Caco-2 (cell line): ENCODE results near the gene SFTPB. TPM values are rescaled to one million over a fixed set of nuclear protein-coding genes. Genes with fewer than 3 reads are reported as not detected.

Experiments
- Bru-seq: library from RNA; stranded (reverse); fragments of 400-500 nt; gene quantifications from one replicate; lab custom pipeline; 2021; lab: Mats Ljungman, UMichigan
- BruChase-seq, 2 experiments: library from RNA; stranded (reverse); fragments of 400-500 nt; gene quantifications; one replicate each; lab custom pipeline; 2021; lab: Mats Ljungman, UMichigan
- BruUV-seq: library from RNA; stranded (reverse); fragments of 400-500 nt; replicated peaks from 2 replicates; lab custom pipeline; 2021; lab: Mats Ljungman, UMichigan
- CTCF ChIA-PET: fragments of 300-600 bp; sonication (Branson Sonifier 250); formaldehyde crosslinking; loops from one replicate; lab custom pipeline; 2022; ENCODE audit warnings: antibody characterized with exemption; lab: Charles Lee
- POLR2A ChIA-PET: fragments of 300-600 bp; sonication (Branson Sonifier 250); formaldehyde crosslinking; loops from one replicate; lab custom pipeline; 2022; ENCODE audit warnings: antibody characterized with exemption; lab: Charles Lee
- DNase-seq, 2 experiments: peaks; one replicate each; pipeline versions ENCODE4 v3.0.0 to v3.0.0-alpha.2; 2020 to 2022
- H3K27me3 ChIP-seq: replicated peaks from 2 replicates; pipeline ENCODE4 v1.6.0; 2011; ENCODE audit warnings: low read length; ENCODE audit not compliant: control insufficient read depth, insufficient read depth
- H3K36me3 ChIP-seq: 2 replicates; pipeline ENCODE4 v1.5.1; 2011; ENCODE audit warnings: low read length; ENCODE audit not compliant: control insufficient read depth, insufficient read depth
- H3K4me1 ChIP-seq: fragments of 250-450 bp; sonication (Bioruptor Pico); 2 replicates; pipeline ENCODE4 v1.5.1; 2020; ENCODE audit warnings: mild to moderate bottlenecking
- H3K4me3 ChIP-seq: 2 replicates; pipeline ENCODE4 v1.5.1; 2011; ENCODE audit warnings: low read depth, mild to moderate bottlenecking, control low read depth, low read length
- H3K9me3 ChIP-seq: fragments of 250-450 bp; sonication (Bioruptor Pico); 2 replicates; pipeline ENCODE4 v1.5.1; 2020; ENCODE audit warnings: mild to moderate bottlenecking, moderate library complexity
- H3K27ac Mint-ChIP-seq: one replicate; pipeline ENCODE4 v1.8.0; 2022; ENCODE audit warnings: mixed read lengths; ENCODE audit not compliant: unreplicated experiment
- H3K27me3 Mint-ChIP-seq: one replicate; pipeline ENCODE4 v1.8.0; 2022; ENCODE audit warnings: mixed read lengths; ENCODE audit not compliant: insufficient read depth, unreplicated experiment
- H3K36me3 Mint-ChIP-seq: one replicate; pipeline ENCODE4 v1.8.0; 2022; ENCODE audit warnings: mild to moderate bottlenecking, mixed read lengths; ENCODE audit not compliant: insufficient read depth, unreplicated experiment
- H3K4me1 Mint-ChIP-seq: one replicate; pipeline ENCODE4 v1.8.0; 2022; ENCODE audit warnings: low read depth, mixed read lengths; ENCODE audit not compliant: unreplicated experiment
- H3K4me3 Mint-ChIP-seq: one replicate; pipeline ENCODE4 v1.8.0; 2022; ENCODE audit warnings: mild to moderate bottlenecking, moderate library complexity, mixed read lengths; ENCODE audit not compliant: unreplicated experiment
- H3K9me3 Mint-ChIP-seq: one replicate; pipeline ENCODE4 v1.8.0; 2022; ENCODE audit warnings: mixed read lengths; ENCODE audit not compliant: unreplicated experiment
- intact Hi-C: fragments of 100-400 bp; cut with micrococcal nuclease; formaldehyde crosslinking; loops from one replicate; pipeline ENCODE4 v1.10.0; 2022; ENCODE audit not compliant: unreplicated experiment
- long read RNA-seq: library from polyadenylated mRNA; stranded (forward); transcript quantifications from one replicate; pipeline ENCODE4 v2.0.0, GENCODE V29; 2022
- total RNA-seq: library from RNA; stranded (reverse); gene quantifications from 2 replicates; pipeline ENCODE4 v1.2.3, GENCODE V29; 2022
- TF ChIP-seq, protein P1 (sequence below), 2 experiments: fragments of 200-600 bp in 1 of 2; IDR thresholded peaks; 1 replicate in 1 of 2; 2 replicates in 1 of 2; pipeline versions ENCODE4 v1.5.1 to v1.8.0; 2011 to 2022; ENCODE audit warnings: antibody characterized with exemption in 1 of 2, control low read depth in 1 of 2, inconsistent platforms in 1 of 2, low read depth in 1 of 2, low read length in 1 of 2, mild to moderate bottlenecking in 1 of 2, moderate library complexity in 1 of 2; ENCODE audit not compliant: insufficient read depth in 1 of 2, severe bottlenecking in 1 of 2, unreplicated experiment in 1 of 2

SFTPB gene
- not detected in 2 replicates for total RNA-seq
- not detected for Bru-seq, nascent RNA
- not detected for BruChase-seq, experiment 1, labeled RNA remaining after a 2-hour chase
- not detected for BruChase-seq, experiment 2, labeled RNA remaining after a 6-hour chase
- long read RNA-seq, result 0 reads

GRCh38 chr2:85668009-85668856 is at the start of gene SFTPB:
TSS of gene SFTPB (minus strand) at chr2:85668199. CDS start at chr2:85668183, 16 bp downstream.
- Histone ChIP-seq H3K36me3 (no peaks in the 10 kb centered on the region), H3K4me1 (no peaks in the 10 kb centered on the region), H3K9me3 (no peaks in the 10 kb centered on the region), H3K4me3 (no peak within 1 kb of the TSS), H3K27me3 (no peaks in the 10 kb centered on the region)
- TF ChIP-seq, protein P1, sequence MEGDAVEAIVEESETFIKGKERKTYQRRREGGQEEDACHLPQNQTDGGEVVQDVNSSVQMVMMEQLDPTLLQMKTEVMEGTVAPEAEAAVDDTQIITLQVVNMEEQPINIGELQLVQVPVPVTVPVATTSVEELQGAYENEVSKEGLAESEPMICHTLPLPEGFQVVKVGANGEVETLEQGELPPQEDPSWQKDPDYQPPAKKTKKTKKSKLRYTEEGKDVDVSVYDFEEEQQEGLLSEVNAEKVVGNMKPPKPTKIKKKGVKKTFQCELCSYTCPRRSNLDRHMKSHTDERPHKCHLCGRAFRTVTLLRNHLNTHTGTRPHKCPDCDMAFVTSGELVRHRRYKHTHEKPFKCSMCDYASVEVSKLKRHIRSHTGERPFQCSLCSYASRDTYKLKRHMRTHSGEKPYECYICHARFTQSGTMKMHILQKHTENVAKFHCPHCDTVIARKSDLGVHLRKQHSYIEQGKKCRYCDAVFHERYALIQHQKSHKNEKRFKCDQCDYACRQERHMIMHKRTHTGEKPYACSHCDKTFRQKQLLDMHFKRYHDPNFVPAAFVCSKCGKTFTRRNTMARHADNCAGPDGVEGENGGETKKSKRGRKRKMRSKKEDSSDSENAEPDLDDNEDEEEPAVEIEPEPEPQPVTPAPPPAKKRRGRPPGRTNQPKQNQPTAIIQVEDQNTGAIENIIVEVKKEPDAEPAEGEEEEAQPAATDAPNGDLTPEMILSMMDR (IDR thresholded peaks at IDR 0.05; ENCODE audit: insufficient read depth in 1 of 2, low read depth in 1 of 2, low read length in 1 of 2, severe bottlenecking in 1 of 2, unreplicated experiment in 1 of 2), result no peak
- ChIA-PET CTCF (no interaction called here), POLR2A (no interaction called here)
- H3K4me1 Mint-ChIP-seq, result no peaks in the 10 kb centered on the region
- no TSS peak for BruUV-seq
- H3K27ac Mint-ChIP-seq, result no peak within 1 kb of the TSS
- no peaks in the 10 kb centered on the region for H3K9me3 Mint-ChIP-seq
- H3K27me3 Mint-ChIP-seq, result peaks cover 3% of the 10 kb centered on the region
- intact Hi-C loops, result no loop called here
- peaks cover 9% of the 10 kb centered on the region for H3K36me3 Mint-ChIP-seq
- no peak for DNase-seq
- H3K4me3 Mint-ChIP-seq, result no peak within 1 kb of the TSS

GRCh38 chr2:85717308-85718008 is 49.5 kb upstream of the SFTPB start:
- intact Hi-C loops, result no loop called here
- no peaks in the 10 kb centered on the region for H3K36me3 Mint-ChIP-seq
- POLR2A ChIA-PET, result no interaction called here

More at GRCh38 chr2:85717308-85718008, 49.5 kb upstream of the SFTPB start:
- no peaks in the 10 kb centered on the region for H3K36me3 ChIP-seq
- CTCF ChIA-PET, result interaction anchor here (0.7 kb wide), 1 partner anchor 225 kb away, joined by 4 read pairs; no protein-coding TSS in a partner anchor
- no peaks in the 10 kb centered on the region for H3K4me1 ChIP-seq
- no TSS peak for BruUV-seq
- Mint-ChIP-seq H3K4me1 (no peaks in the 10 kb centered on the region), H3K4me3 (no peak overlapping the region), H3K27me3 (no peaks in the 10 kb centered on the region), H3K9me3 (no peaks in the 10 kb centered on the region), H3K27ac (no peak overlapping the region)
- no peaks in the 10 kb centered on the region; the same call in 1 of the 2 replicates for H3K9me3 ChIP-seq
- TF ChIP-seq, protein P1 (IDR thresholded peaks at IDR 0.05; ENCODE audit: insufficient read depth in 1 of 2, low read depth in 1 of 2, low read length in 1 of 2, severe bottlenecking in 1 of 2, unreplicated experiment in 1 of 2), result no peak
- no peaks in the 10 kb centered on the region; the same call in 1 of the 2 replicates for H3K27me3 ChIP-seq
- no peak for DNase-seq
- no peak overlapping the region for H3K4me3 ChIP-seq
